MM.1S (cell line): ENCODE data around the gene SH3GL2.

Experiments
- CTCF ChIP-seq: fragments of 300-600 bp; sonication (generic); IDR thresholded peaks from 2 replicates; pipeline ENCODE4 v1.5.1; 2016; ENCODE audit warnings: antibody characterized with exemption, low read length, mixed read lengths
- EZH2 ChIP-seq: fragments of 300-600 bp; sonication (generic); optimal IDR thresholded peaks from 2 replicates; pipeline ENCODE3; 2017; ENCODE audit warnings: low read depth, mild to moderate bottlenecking, antibody characterized with exemption, low read length, mixed read lengths
- EZH2phosphoT487 ChIP-seq: fragments of 300-600 bp; sonication (generic); IDR thresholded peaks from 2 replicates; pipeline ENCODE4 v1.6.1; 2018; ENCODE audit warnings: antibody characterized with exemption, low read length

- TF ChIP-seq CTCF = no peak
- TF ChIP-seq EZH2 = no peak
- no peak for TF ChIP-seq EZH2phosphoT487
Measured at GRCh38 chr9:17624571-17624970, 45.7 kb downstream of the SH3GL2 start.
